Astrocyte of the cerebellum (primary cell): ENCODE measurements around the gene CAPN9.

Source experiments
- DNase-seq: peaks from one replicate; pipeline ENCODE4 v3.0.0-alpha.2; 2011; ENCODE audit warnings: low read depth
- H3K4me3 ChIP-seq: 2 replicates; pipeline ENCODE4 v1.5.1; 2011; ENCODE audit warnings: mild to moderate bottlenecking, low read depth, low read length, moderate library complexity
- CTCF ChIP-seq: IDR thresholded peaks from 2 replicates; pipeline ENCODE4 v1.5.1; 2012; ENCODE audit warnings: low read length, low read depth, moderate library complexity, mild to moderate bottlenecking; ENCODE audit errors: missing control alignments
- in situ Hi-C: cut with HindIII; loops from 2 replicates; pipeline ENCODE4 v1.10.0; 2017; ENCODE audit warnings: low sequenced_read_pairs

Gene CAPN9

GRCh38 chr1:230706887-230707731 is 40.1 kb upstream of the CAPN9 start:
- no peak for TF ChIP-seq CTCF
- H3K4me3 ChIP-seq, result no peak overlapping the region
- in situ Hi-C loops, result no loop called here
- no peak for DNase-seq

- TF ChIP-seq CTCF, result no peak
- in situ Hi-C loops, result no loop called here
- no peak overlapping the region for H3K4me3 ChIP-seq
- DNase-seq, result no peak
Measured at GRCh38 chr1:230707732-230708630, 39.2 kb upstream of the CAPN9 start.

- no peak for DNase-seq
- in situ Hi-C loops, result no loop called here
- no peak overlapping the region for H3K4me3 ChIP-seq
- TF ChIP-seq CTCF, result no peak
Measured at GRCh38 chr1:230708631-230709580, 38.3 kb upstream of the CAPN9 start.

- DNase-seq, result no peak
- no peak overlapping the region for H3K4me3 ChIP-seq
- TF ChIP-seq CTCF, result no peak
- in situ Hi-C loops, result no loop called here
Measured at GRCh38 chr1:230709619-230710542, 37.3 kb upstream of the CAPN9 start.

- TF ChIP-seq CTCF, result no peak
- in situ Hi-C loops, result no loop called here
- no peak for DNase-seq
- no peak overlapping the region for H3K4me3 ChIP-seq
Measured at GRCh38 chr1:230710543-230710904, 36.7 kb upstream of the CAPN9 start.
